ENCODE data around the gene CACNA1B. TPM values are rescaled to one million over a fixed set of nuclear protein-coding genes. Genes with fewer than 3 reads are reported as not detected.

The CACNA1B gene
- total RNA-seq, 1 experiment from 2014 or later = 1.7 TPM

GRCh38 chr9:138101444-138102234 is 224.1 kb downstream of the CACNA1B start:
- H3K4me3 ChIP-seq (replicated peaks in 1 of 2; ENCODE audit: low read depth in 1 of 2, low read length in 2 of 2) = no peak overlapping the region
- H3K9ac ChIP-seq (ENCODE audit: low read length) = no peak overlapping the region
- H3K4me2 ChIP-seq (ENCODE audit: low read length) = no peak overlapping the region
- TF ChIP-seq EGR1 (IDR thresholded peaks at IDR 0.05; ENCODE audit: low read depth) (no peak), FOSL1 (IDR thresholded peaks at IDR 0.05; ENCODE audit: low read depth) (no peak), EZH2phosphoT487 (IDR thresholded peaks at IDR 0.05; ENCODE audit: borderline replicate concordance) (no peak), ELF1 (IDR thresholded peaks at IDR 0.05; ENCODE audit: borderline replicate concordance, low read depth) (no peak), ZFX (IDR thresholded peaks at IDR 0.05) (no peak), MAX (IDR thresholded peaks at IDR 0.05) (no peak), RAD21 (IDR thresholded peaks at IDR 0.05; ENCODE audit: low read depth) (no peak), SIN3A (IDR thresholded peaks at IDR 0.05; ENCODE audit: low read depth) (no peak), CTCF (IDR thresholded peaks at IDR 0.05 in 2 of 3, conservative IDR thresholded peaks at IDR 0.05 in 1 of 3; ENCODE audit: borderline replicate concordance in 1 of 3, insufficient read depth in 1 of 3, low read depth in 2 of 3, low read length in 2 of 3) (no peak)
- no peaks in the 10 kb centered on the region for H3K4me1 ChIP-seq (ENCODE audit: control insufficient read depth in 1 of 2, insufficient read depth in 2 of 2, low read length in 2 of 2)
- DNase-seq (ENCODE audit: low read depth, low spot score) = no peak
- H3K27me3 ChIP-seq (ENCODE audit: insufficient read depth, low read length) = no peaks in the 10 kb centered on the region
- ChIA-PET POLR2A (no interaction called here), RAD21 (ENCODE audit: low non-redundant PET in 1 of 2, low total read pairs in 2 of 2, uncharacterized antibody in 2 of 2, unreplicated experiment in 2 of 2) (no interaction called here), CTCF (interaction anchor here (2.1 kb wide), 1 partner anchor 429 kb away, joined by 5 read pairs; no protein-coding TSS in a partner anchor)
- ATAC-seq = no peak
- no peaks in the 10 kb centered on the region for H3K9me3 ChIP-seq (ENCODE audit: control insufficient read depth in 1 of 2, insufficient read depth in 1 of 2, low read depth in 1 of 2, low read length in 2 of 2)
- no peaks in the 10 kb centered on the region for H3K36me3 ChIP-seq (ENCODE audit: control insufficient read depth in 1 of 2, insufficient read depth in 2 of 2, low read length in 2 of 2)
- H3K79me2 ChIP-seq (ENCODE audit: insufficient read depth, low read length) = no peaks in the 10 kb centered on the region
- no TSS peak for BruUV-seq (replicated peaks)
- no peaks in the 10 kb centered on the region for H3K9me2 ChIP-seq (ENCODE audit: insufficient read depth)
- H3K27ac ChIP-seq (ENCODE audit: low read depth, low read length) = no peak overlapping the region
- intact Hi-C loops (cut with micrococcal nuclease) = no loop called here
- no peak overlapping the region for H2AFZ ChIP-seq (ENCODE audit: low read depth, low read length, poor library complexity, severe bottlenecking)
- no peaks in the 10 kb centered on the region for H4K20me1 ChIP-seq (ENCODE audit: insufficient read depth)
